GM21381 (cell line): ENCODE results near the gene CDHR4.
A peak's percentile ranks its signal among the peaks of the same experiment; 100 is the strongest.
"Not testable (repeated sequence)": the region's sequence is repeated elsewhere in the genome, so short reads cannot be mapped to it uniquely, and the experiment has no call there.

Experiments
- ATAC-seq: cut with Tn5 transposase; IDR thresholded peaks from one replicate; pipeline ENCODE4 v1.9.1; 2021; ENCODE audit warnings: mild to moderate bottlenecking, moderate library complexity; ENCODE audit not compliant: unreplicated experiment

Gene CDHR4

DNA sequence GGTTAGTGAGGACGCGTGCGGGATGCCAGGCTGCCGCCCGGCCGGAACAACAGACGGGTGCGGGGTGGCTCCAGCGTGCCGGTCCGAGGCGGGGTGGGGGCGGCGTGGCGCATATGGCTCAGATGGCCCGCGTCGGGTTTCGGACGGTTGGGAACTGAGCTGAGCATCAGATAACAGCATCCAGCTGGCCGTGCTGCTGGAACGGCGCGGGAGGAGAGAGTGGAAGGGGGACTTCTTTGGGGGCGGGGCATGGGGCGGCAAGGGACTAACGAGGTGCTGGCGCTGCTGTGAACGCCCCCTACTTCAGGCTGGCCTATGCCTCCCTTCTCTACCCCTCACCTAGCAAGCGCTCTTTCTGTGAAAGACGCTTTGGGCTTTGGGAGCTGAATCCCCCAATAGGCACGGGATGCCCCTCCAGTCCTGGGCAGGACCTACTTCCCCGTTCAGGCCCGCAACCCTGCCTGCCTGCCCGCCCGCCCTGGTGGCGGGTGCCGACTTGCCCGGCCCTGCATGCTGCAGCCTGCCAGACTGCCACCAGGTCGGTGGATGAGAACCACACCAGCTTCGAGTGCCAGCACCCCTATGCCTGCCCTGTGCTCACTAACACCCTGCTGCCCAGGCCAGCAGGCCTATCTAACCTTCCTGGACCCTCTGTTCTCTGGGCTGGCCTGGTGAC is 3.9 kb upstream of the CDHR4 start:
- ATAC-seq: no peak

DNA sequence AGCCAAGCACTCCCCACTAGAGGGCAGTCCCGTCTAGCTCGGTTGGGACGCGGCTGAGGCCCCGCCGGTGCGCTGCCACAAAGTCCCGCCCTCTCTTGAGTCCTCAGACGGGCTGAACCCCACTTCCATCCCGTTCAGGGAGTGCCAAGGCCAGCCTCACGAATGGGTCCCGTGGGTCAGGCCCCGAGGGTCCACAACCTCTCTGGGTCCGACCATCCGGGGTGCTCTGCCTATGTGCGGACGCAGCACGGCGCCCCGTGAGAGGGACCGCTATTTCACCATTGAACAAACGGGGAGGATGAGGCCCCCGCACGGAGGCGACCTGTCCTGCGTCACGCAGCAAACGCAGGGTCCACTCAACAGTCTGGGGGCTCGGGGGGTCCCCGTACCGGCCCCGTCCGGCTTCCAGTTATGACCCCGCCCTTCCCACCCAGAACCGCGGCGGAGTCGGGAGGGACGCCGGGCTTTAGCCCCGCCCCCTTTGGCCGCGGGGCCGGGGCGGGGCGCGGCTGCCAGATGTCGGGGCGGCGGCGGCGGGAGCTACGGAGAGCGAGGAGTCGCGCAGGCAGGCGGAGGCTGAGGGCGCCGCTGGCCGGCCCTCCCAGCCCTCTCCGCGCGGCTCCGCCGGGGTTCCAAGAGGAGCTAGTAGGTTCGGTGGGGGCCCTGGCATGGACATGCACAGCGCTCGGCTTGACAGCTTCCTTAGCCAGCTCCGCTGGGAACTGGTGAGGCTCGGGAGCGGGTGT is 3.2 kb upstream of the CDHR4 start, which contains the start of gene INKA1:
INKA1 (plus strand) TSS at position 543 of the 746 bp plus-strand sequence; CDS start at position 675, 132 bp downstream.
- ATAC-seq: peak; percentile 66

DNA sequence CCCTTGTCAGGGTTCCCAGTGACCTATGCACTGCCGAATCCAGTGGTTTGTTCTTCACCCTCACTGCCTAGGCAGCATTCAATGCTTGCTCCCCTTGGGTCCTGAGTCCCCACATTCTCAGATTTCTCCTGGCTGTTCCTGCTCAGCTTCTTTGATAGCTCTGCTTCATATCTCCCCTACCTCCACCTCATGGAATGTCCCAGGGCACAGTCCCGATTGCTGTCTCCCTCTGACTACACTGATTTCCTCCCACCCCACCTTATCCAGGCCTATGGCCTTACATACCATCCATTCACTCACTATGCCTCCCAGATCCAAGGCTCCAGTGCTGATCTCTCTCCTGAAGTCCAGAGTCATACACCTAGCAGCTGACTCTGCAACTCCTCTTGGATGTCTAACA is 1.5 kb upstream of the CDHR4 start:
- ATAC-seq: no peak

DNA sequence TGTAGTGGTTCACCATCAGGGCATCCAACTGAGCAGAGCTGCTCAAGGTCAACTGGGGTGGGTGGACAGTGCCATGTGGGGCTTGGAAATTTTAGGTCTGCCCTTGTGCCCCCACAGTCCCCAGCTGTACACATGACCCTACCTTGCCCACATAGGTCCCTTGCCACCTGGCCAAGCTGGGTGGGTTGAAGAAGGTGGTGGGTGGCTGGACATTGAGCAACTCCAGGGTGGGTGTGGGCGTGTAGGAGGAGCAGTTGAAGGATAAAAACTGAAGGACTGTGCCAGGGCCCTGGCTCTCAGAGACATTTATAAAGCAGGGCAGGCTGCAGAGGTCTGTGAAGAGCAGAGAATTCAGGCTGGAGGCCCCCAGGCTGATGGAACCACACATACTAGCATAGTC is 568 bp downstream of the CDHR4 start:
- ATAC-seq: no peak

DNA sequence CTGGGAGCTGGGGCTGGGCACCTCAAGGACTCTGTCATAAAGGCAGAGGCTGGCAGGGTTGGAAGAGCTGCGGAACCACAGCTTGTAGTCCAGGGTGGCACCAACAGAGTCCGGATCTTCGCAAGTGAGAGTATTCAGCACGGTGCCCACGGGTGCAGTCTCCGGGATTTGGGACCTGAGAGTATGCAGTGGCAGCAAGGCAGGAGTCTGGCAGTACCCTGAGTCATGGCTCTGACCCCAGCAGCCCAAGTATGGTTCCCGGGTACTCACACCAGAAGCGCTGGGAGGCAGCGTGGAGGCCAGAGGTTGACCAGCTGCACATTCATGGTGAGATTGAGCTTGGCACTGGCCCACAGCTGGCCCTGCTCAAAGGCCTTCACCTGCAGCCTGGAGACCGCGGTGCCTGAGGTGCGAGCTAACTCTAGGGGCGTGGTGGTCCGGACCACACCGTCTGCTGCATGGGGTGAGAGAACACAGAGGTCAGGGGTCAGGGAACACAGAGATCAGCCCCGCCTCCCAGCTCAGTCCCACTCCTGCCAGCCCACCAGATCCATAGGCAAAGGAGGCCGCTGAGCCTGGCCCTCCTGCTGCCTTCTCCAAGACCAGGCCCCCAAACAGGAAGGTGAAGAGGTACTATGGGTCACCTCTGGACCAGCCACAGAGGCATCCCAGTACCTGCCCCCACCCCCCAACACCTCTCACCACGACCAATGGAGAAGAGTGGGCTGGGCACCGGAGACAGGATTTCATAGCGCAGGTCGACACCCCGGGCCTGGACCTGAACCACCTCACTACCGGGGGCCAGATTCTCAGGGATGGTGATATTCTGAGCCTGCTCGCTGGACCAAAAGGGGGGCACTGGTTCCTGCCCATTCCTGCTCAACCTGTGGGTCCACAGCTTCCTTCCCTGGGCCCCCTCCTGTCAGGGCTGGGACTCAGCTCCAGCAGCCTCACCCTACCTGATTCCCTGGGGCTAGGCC is 4.5 kb downstream of the CDHR4 start:
- no peak for ATAC-seq

DNA sequence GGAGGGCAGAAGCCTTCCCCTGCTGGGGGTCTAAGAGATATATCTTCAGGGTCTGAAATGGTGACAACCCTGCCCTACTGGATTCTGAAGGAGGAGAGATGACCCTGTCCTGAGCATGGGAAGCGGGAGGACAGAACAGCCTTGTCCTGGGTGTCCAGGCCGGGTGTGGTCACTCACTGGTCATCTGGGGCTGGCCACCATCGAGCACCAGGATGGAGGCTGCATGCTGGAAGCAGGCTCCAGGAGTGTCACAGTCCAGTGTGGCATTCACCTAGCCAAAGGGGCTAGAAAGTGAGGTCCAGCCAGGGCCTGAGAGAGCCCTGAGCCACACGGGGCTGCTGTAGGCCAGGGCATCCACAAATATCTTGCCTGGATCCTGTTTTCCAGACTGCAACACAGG is 5.2 kb downstream of the CDHR4 start:
- ATAC-seq: no peak

DNA sequence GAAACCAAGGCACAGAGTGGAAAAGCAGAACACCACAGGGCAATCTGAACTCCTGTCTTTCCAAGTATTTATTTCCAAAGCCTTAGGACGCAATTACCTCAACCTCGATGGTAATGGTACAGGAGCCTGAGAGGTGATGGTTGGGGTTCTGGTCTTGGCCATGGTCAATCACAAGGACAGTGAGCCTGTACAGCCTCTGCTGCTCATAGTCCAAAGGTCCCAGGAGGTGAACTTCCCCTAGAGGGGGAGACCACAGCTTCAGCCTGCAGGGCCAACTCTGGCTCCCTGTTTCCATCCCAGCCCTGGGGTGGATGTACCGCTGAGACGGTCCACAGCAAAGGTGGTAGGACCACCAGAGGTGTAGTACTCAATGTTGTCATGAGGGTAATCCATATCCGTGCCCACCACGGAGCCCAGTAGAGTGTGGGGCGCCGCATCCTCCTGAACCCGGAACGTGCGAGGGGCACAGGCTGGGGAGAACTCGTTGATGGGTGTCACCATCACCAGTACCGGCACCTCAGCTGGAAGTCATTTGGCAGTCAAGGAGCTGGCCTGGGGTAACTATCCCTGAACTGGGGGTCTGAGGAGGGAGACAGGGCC is 6.1 kb downstream of the CDHR4 start:
- no peak for ATAC-seq

DNA sequence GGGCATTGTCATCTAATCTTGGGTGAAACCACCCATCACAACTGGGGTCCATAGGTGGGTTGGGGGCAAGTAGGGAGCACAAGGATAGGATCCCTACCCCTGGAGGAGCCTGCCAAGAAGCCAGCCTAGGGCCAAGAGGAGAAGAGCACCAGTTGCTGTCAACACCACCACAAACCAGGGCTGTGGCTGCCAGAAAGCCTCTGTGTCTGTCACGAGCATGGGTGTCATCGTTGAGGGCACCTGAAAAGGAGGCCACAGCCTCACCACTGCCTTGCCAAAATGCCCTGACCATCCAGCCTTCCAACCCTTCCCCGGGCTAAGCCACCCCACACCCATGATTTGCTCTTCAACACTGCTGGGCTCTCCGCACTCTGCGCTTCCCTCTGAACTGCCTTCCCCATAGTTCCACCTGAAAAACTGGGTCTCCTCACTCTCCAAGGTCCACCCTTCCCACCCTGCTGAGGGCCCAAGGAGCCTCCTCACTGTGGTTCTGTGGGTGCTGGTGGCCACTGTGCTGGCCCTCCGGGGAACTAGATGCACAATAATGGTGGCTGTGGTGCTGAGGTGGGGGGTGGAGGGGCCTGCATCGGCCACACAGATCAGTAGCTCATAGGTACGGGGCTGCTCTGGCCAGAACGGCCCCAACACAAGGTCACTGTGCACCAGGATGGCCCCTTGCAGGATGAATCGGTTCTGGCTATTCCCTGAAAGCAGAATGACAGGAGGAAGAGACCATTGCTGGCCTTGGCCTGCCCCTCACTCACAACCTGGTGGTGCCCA is 7.1 kb downstream of the CDHR4 start:
- ATAC-seq: no peak

DNA sequence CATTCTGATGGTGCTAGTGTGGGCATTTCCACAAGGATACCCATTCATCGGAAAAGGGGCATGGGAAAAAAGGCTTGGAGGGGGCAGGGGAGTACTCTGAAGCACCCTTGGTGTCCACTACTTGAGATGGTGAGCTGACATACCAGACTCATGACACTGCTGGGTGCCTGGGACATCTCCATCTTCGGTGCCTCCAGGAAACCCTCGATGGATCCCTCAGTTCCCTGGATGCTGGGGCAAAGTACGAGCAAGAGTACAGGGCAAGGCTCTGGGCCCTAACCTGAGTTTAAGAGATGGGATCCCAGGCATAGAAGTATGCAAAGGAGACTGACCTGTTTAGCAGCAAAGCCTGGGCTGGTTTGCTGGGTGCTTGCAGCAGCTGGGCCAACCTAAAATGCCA is 8.1 kb downstream of the CDHR4 start:
- no peak for ATAC-seq

DNA sequence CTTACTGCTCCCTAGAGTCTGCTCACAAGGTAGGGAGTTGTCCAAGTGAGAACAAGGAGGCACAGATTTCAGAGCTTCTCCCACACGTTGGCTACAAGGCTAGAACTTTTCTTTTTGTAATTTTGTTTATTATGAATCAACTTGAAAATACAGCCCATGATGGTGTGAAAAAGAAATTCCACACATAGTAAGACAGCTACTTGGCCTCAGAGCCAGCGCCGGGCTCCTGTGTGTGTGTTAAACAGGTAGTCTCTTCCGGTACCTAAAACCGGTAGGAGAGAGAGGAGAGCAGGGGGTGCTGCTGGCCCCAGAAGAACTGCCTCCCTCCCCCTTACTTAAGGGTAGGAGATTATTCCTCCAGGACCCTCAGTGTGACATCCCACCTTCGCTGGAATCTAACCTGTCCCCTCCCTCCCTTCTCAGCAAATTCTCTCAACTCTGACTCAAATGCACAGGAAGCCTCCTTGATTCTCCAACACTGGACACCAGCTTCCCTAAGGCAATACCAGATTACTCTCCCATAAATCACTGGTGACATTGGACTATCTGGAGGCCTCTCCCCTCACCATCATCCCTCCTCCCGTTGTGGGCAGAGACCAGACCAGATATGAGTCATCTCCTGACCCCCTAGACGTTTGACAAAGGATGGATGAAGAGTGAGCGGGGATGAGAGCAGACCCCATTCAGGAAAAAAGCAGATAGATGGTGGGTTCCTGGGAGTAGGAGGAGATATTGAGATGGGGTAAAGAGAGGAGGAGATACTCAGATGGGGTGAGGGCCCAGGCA is 8.9 kb downstream of the CDHR4 start:
- ATAC-seq: no peak

DNA sequence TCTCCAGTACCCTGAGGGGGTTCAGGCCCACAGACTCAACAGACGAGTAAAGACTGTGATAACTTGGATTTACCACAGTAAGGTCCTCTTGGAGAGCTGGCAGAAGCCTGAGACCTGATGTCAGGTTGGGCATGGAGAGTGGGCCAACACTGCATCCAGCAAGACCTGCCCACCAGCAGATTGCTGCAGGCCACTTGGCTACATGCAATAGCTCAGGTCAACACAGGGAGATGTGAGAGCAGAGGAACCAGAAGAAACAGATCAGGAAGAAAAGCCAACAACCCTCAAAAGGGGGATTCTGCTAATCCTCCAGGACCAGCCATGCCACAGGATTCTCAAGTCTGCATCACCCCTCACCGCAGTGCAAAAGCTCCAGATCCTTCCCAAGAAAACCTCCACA is 11.6 kb downstream of the CDHR4 start:
- no peak for ATAC-seq

DNA sequence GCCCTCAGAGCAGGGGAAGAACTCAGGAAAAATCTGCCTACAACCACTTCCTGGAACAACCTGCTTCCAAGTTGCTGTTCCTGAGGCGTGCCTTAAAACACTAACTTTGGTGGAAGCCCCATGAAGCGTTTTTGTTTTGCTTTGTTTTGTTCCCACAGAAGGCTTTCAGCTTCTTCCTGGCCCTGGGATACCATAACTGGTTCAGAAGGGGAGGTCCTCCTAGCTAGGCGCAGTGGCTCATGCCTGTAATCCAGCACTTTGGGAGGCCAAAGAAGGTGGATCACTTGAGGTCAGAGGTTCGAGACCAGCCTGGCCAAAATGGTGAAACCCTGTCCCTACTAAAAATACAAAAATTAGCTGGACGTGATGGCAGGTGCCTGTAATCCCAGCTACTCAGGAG is 12.1 kb downstream of the CDHR4 start:
- ATAC-seq: no peak

DNA sequence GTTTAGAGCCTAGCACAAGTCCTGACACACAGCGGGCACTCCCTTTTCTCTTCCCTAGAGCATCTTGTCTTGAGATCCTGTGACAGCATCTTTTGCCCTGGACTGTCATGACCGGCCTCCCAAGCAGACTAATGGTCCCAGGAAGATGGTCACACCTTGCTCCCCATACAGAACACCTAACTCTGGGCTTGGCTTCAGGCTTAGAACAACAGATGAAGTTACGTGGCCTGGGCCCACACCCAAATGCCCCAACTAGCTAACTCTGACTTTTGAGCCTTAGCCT is 12.6 kb downstream of the CDHR4 start:
- ATAC-seq: no peak

DNA sequence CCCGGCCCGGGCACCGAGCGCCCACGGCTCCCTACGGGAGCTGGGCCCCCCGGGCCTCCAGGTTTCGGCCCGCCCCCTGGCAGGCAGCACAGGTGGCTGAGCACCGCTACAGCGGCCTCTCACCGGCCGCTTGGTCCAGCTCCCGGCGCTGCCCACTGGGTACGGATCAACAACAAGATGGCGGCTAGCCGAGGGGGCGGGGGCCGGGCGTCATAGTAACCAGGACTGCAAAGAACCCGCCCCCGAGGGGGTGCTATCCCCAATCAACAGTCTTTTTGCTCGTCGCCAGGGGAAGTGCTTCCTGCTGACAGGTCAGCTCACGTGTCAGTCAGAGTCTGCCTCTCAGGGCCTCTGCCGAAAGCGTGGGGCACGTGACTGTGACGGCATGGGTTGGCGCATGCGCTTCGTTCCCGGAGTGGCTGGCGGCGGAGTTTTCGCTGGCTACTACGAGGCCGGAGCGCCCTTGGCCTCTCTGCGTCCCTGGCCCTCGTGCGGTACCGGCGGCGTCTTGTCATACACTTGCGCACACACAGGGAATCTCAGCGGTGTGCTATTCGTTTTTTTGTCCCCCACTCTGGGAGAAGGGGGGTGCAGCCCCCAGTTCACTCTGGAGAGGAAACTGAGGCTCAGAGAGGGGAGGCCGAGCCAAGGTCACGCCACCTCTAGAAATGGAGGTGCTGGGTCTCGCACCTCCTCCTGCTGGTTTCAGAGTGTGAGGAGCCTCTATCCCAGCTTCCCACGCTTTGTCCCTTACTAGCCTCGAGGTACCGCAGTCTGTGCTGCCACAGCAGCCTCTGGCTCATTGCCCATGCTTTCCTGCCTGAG is 13.1 kb downstream of the CDHR4 start, which contains the start of gene IP6K1:
IP6K1 (minus strand) TSS at position 186 of the 825 bp plus-strand sequence. CDS start 38,502 bp downstream, outside the sequence.
- peak; percentile 98 for ATAC-seq

DNA sequence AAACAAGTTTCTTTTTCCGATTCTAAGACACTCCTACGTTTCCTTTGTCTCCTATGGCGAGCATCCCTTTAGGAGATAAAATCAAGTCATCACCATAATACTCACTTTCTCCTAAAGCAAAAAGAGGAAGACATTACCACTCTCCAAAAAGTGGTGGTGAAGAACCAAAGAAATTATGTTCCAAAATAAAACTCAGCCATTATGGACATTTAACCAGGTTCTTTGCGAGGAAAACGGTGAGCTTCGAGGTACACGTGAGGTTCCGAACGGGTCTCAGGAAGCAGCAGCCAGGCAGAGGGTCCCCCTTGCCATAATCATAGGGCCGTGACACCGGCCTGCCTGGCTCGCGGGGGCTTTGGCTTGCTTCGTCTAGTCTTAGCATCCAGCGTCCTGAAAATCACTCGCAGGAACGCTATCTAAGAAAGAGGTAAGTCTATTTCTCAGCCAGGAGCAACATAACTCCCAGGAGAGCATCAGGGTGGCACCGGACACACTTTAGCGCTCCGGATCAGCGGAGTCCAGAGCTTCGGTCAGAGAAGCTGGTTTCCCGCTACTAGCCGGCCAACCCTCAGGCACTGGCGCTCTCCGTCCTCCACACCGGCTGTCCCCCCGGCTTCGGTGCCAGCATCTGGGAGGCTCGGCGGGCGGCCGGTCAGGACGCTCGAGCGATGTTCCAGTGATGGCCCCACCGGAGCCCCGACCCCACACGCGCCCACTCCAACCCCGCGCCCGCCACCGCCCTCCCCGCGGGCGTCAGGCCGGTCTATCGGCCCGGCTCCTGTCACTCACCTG is 13.9 kb downstream of the CDHR4 start:
- peak; percentile 48 for ATAC-seq

DNA sequence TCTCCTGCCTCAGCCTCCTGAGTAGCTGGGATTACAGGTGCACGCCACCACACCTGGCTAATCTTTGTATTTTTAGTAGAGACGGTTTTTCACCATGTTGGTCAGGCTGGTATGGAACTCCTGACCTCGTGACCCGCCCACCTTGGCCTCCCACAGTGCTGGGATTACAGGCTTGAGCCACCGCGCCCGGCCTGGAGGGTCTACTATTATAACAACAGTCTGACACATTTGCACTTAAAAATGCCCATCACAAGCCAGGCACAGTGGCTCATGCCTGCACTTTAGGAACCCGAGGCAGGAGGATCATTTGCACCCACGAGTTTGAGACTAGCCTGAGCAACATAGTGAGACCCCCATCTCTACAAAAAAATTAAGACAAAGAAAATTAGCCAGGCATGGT is 17.4 kb downstream of the CDHR4 start:
- ATAC-seq: not testable (repeated sequence)

DNA sequence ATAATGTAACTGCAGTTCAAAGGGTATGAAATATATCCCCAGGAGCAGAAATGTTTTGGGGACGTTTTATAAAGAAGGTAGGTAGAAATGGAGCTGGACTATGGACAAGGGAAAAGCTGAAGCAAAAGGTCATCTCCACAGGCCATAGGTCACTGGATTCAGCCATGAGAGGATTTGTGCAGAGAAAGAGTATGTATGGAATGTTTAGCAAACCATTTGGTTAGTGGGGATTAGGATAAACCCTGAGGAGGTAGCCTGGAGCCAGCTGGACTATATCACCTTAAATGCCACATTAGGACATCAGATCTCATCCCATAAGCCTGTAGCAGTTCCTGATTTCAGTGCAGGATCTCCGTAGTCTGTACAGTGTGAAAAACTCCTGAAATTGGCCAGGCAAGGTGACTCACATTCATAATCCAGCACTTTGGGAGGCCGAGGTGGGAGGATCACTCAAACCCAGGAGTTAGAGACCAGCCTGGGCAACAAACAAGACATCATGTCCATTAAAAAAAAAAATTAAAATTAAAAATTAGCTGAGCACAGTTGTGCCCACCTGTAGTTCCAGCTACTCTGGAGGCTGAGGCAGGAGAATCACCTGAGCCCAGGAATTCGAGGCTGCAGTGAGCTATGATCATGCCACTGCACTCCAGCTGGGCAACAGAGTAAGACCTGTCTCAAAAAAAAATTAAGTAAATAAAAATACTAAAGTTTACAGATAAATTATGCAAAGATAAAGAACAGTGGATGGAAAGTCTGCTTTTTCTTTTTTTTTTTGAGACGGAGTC is 18.1 kb downstream of the CDHR4 start:
- ATAC-seq: no peak
